Adrenal gland (tissue), 12 donors: ENCODE data around the gene PRICKLE4. TPM values are rescaled to one million over a fixed set of nuclear protein-coding genes. Genes with fewer than 3 reads are reported as not detected.

Experiments
- DNase-seq, 7 donors: peaks; one replicate each; pipeline ENCODE4 v3.0.0-alpha.2; 2019 to 2020
- H3K27ac ChIP-seq, 5 donors: fragments of 200-600 bp; sonication (generic) in 4 of 5; 1 replicate in 3 of 5; 2 replicates in 2 of 5; pipeline versions ENCODE4 v1.5.1 to v1.8.0; 2016 to 2020; ENCODE audit warnings: mild to moderate bottlenecking in 1 of 5
- H3K27me3 ChIP-seq: fragments of 200-600 bp; 2 replicates; pipeline ENCODE4 v1.8.0; 2021
- H3K36me3 ChIP-seq, 2 donors: fragments of 200-600 bp; replicated peaks in 1 of 2; 1 replicate in 1 of 2; 2 replicates in 1 of 2; pipeline versions ENCODE4 v1.5.1 to v1.8.0; 2018 to 2022
- H3K4me1 ChIP-seq, 2 donors: fragments of 200-600 bp; replicated peaks in 1 of 2; 1 replicate in 1 of 2; 2 replicates in 1 of 2; pipeline versions ENCODE4 v1.5.1 to v1.8.0; 2018 to 2021
- H3K4me3 ChIP-seq, 4 donors: fragments of 200-600 bp; sonication (generic) in 3 of 4; one replicate each; pipeline ENCODE4 v1.5.1; 2016 to 2018
- H3K9me3 ChIP-seq, 3 donors: fragments of 200-600 bp; sonication (generic) in 1 of 3; replicated peaks in 1 of 3; 1 replicate in 2 of 3; 2 replicates in 1 of 3; pipeline versions ENCODE4 v1.5.1 to v1.8.0; 2016 to 2021
- POLR2A ChIP-seq, 2 donors: fragments of 450-650 bp; IDR thresholded peaks; one replicate each; pipeline ENCODE4 v1.6.1; 2017; ENCODE audit warnings: antibody characterized with exemption in 2 of 2, mild to moderate bottlenecking in 2 of 2, moderate library complexity in 1 of 2
- WGBS, 4 donors: extraction: QIAGEN DNeasy Blood & Tissue Kit in 2 of 4; methylation state at CpG; one replicate each; pipeline versions ENCODE4 v1.1.5 to v1.1.7; 2013 to 2017; 5-methylcytosine and 5-hydroxymethylcytosine counted together
- intact Hi-C, 2 donors: fragments of 100-400 bp; cut with DNase I; formaldehyde crosslinking; loops; one replicate each; pipeline versions ENCODE4 v1.14.1 to v1.15.0; 2022 to 2023
- polyA plus RNA-seq, 3 donors: library from polyadenylated mRNA; stranded (reverse); fragments of 200-250 nt in 2 of 3; fragments of 350-450 nt in 1 of 3; fragmentation: Illumina TruSeq in 1 of 3; extraction: RNeasy Lipid Tissue Mini Kit (QIAGEN cat#74804) in 1 of 3; gene quantifications; one replicate each; pipeline ENCODE4 v1.2.3, GENCODE V29; 2013 to 2014
- total RNA-seq, 9 donors: library from RNA; depleted of rRNA in 4 of 9; stranded (reverse); fragments of >200 nt in 4 of 9; fragments of 120-200 nt in 1 of 9; fragmentation: NEBNext Ultra II Directional in 1 of 9; extraction: Animal tissue kit (Norgen Biotek cat#: 25700) in 1 of 9; gene quantifications; one replicate each; pipeline versions ENCODE4 v1.1.0 to v1.2.4, GENCODE V29; 2013 to 2023
- TF ChIP-seq, protein P1 (sequence below), 6 experiments: fragments of 450-650 bp in 4 of 6; fragments of 200-600 bp in 2 of 6; sonication (generic) in 1 of 6; IDR thresholded peaks; 1 replicate in 5 of 6; 2 replicates in 1 of 6; pipeline versions ENCODE4 v1.5.1 to v1.8.0; 2016 to 2021; ENCODE audit warnings: antibody characterized with exemption in 6 of 6, mild to moderate bottlenecking in 2 of 6, moderate library complexity in 1 of 6
- donor health status: healthy with polysubstance abuse.
- donor health status: Bipolar disorder and iron deficiency.
- donor health status: DM: yes; HTN: yes; CAD: no.
- donor health status: DM: no; HTN: no; CAD: no.
- donor health status: DM: no; HTN: no; CAD: no.
- donor health status: DM: yes; HTN: yes; CAD: no.

The PRICKLE4 gene
- total and polyA plus RNA-seq, 12 donors: 0.28 to 7.1 (median 3.8) TPM; not detected in 2

DNA sequence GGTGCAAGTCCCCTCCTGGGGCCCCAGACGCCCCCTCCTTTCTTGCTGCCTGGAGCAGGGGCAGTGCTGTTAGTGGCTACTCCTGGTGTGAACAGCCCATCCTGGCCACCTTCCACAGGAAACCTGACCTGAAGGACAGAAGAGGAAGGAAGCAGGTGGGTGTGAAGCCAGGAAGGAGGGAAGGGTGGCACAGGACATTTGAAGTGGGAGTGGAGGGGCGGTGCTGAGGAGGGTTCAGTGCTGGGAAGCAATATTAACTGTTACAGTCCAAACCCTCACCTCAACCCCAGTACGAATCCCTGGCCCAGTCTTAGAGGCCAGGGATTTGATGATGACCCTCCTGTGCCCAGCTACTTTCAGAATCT is 766 bp downstream of the PRICKLE4 start:
- H3K27me3 ChIP-seq: no peaks in the 10 kb centered on the region
- H3K36me3 ChIP-seq: no peaks in the 10 kb centered on the region
- H3K4me3 ChIP-seq: peak overlapping the region in 1 of 4 donors; percentile 75
- no peak for TF ChIP-seq POLR2A (IDR thresholded peaks at IDR 0.05)
- TF ChIP-seq, protein P1, sequence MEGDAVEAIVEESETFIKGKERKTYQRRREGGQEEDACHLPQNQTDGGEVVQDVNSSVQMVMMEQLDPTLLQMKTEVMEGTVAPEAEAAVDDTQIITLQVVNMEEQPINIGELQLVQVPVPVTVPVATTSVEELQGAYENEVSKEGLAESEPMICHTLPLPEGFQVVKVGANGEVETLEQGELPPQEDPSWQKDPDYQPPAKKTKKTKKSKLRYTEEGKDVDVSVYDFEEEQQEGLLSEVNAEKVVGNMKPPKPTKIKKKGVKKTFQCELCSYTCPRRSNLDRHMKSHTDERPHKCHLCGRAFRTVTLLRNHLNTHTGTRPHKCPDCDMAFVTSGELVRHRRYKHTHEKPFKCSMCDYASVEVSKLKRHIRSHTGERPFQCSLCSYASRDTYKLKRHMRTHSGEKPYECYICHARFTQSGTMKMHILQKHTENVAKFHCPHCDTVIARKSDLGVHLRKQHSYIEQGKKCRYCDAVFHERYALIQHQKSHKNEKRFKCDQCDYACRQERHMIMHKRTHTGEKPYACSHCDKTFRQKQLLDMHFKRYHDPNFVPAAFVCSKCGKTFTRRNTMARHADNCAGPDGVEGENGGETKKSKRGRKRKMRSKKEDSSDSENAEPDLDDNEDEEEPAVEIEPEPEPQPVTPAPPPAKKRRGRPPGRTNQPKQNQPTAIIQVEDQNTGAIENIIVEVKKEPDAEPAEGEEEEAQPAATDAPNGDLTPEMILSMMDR (IDR thresholded peaks at IDR 0.05): no peak
- intact Hi-C loops: loop anchor here (5.0 to 10.0 kb wide), 2 partner anchors 153 to 261 kb away; no protein-coding TSS in a partner anchor
- H3K27ac ChIP-seq: peak overlapping the region in 3 of 5 donors; percentile 73 to 80 (median 74)
- peak in 2 of 7 donors; percentile 36 to 59 for DNase-seq
- WGBS, 4 donors: 21 to 29% (median 25%) methylated on average over 3 of the region's 3 CpGs
- H3K4me1 ChIP-seq: peaks cover 28 to 33% of the 10 kb centered on the region in 2 donors
- no peaks in the 10 kb centered on the region for H3K9me3 ChIP-seq

DNA sequence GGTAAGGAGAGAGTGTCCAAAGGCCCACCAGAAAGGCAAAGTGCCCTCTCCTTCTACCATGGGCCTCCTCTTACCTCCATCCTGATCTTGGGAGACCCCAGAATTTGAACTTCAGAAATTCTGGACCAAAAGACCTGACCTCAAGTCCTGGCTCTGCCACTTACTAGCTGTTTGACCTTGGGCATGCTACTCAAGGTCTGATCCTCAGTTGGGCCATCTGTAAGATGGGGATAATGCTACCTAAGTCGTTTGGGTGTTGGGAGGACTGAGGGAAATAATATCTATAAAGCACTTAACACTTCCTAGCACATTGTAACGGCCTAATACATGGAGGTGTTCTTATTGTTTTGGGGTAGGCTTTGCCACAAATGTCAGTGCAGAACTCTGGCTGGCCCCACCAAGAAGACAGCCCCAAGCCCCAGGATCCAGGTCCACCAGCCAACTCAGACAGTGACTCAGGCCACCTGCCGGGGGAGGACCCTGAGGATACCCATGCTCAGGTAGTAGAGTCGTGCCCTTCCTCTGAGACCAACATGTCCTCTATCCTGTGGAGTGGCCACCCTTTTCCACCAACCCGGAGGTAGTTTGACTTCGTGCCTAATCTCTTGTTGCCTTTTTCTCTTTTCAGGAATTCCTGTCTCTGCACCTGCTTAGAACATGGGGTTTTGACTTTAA is 2.7 kb downstream of the PRICKLE4 start:
- Histone ChIP-seq H3K27ac (no peak overlapping the region), H3K4me1 (peaks cover 28 to 34% of the 10 kb centered on the region in 2 donors), H3K4me3 (no peak overlapping the region), H3K9me3 (no peaks in the 10 kb centered on the region), H3K27me3 (no peaks in the 10 kb centered on the region), H3K36me3 (no peaks in the 10 kb centered on the region)
- no peak for DNase-seq
- intact Hi-C loops: loop anchor here (5.0 to 10.0 kb wide), 2 partner anchors 152 to 259 kb away; no protein-coding TSS in a partner anchor
- 73 to 79% (median 77%) methylated on average over 6 of the region's 6 CpGs for WGBS, 4 donors
- TF ChIP-seq, protein P1 (IDR thresholded peaks at IDR 0.05): no peak
- no peak for TF ChIP-seq POLR2A (IDR thresholded peaks at IDR 0.05)

DNA sequence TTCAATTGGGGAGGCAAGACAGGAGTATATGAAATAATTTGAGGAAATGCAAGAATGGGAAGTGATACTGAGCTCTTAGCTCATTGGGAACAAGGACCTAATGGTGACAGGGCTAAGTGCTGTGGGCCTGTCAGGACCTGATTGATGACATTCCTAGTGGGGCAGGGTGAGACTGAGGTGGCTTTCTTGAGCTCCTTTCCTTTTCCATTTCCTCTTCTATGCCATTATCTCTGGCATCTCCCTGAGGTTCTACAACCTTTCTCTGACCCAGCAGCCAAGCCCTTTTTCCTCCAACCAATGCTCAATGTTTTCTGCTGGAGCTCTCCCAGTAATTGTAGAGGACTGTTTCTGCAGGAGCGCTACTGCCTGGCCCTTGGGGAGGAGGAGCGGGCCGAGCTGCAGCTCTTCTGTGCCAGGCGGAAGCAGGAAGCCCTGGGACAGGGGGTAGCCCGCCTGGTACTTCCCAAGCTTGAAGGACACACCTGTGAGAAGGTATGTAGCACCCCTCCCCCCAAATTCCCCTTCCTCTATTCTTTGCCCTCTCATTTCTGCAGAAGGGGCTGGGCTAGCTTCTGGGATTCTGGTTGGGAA is 4.1 kb downstream of the PRICKLE4 start:
- intact Hi-C loops: loop anchor here (5.0 to 10.0 kb wide), 2 partner anchors 150 to 258 kb away; no protein-coding TSS in a partner anchor
- no peak overlapping the region for H3K4me3 ChIP-seq
- DNase-seq: no peak
- peaks cover 0 to 7% of the 10 kb centered on the region in 2 donors for H3K36me3 ChIP-seq
- 57 to 67% (median 65%) methylated on average over 5 of the region's 5 CpGs for WGBS, 4 donors
- TF ChIP-seq POLR2A (IDR thresholded peaks at IDR 0.05): no peak
- TF ChIP-seq, protein P1 (IDR thresholded peaks at IDR 0.05): no peak
- H3K27me3 ChIP-seq: no peaks in the 10 kb centered on the region
- H3K27ac ChIP-seq: peak overlapping the region in 1 of 5 donors; percentile 2
- no peaks in the 10 kb centered on the region for H3K9me3 ChIP-seq
- H3K4me1 ChIP-seq: peaks cover 24 to 33% of the 10 kb centered on the region in 2 donors

DNA sequence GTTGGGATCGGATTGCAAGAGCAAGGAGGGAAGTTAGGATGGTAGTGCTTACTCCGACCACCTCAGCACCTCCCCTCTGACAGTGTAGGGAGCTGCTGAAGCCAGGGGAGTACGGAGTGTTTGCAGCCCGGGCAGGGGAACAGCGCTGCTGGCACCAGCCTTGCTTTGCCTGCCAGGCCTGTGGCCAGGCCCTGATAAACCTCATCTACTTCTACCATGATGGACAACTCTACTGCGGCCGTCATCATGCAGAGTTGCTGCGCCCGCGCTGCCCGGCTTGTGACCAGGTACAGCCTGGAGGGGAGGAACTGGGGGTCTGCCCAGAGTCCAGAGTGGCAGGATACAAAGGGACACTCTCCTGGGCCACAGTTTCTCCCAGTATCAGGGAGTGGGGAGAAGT is 4.7 kb downstream of the PRICKLE4 start:
- Histone ChIP-seq H3K27me3 (no peaks in the 10 kb centered on the region), H3K27ac (peak overlapping the region in 1 of 5 donors; percentile 2), H3K4me3 (no peak overlapping the region), H3K36me3 (peaks cover 0 to 9% of the 10 kb centered on the region in 2 donors), H3K9me3 (no peaks in the 10 kb centered on the region), H3K4me1 (peaks cover 24 to 33% of the 10 kb centered on the region in 2 donors)
- WGBS, 4 donors: 82 to 90% (median 88%) methylated on average over 11 of the region's 11 CpGs
- TF ChIP-seq POLR2A (IDR thresholded peaks at IDR 0.05): no peak
- TF ChIP-seq, protein P1 (IDR thresholded peaks at IDR 0.05): no peak
- no peak for DNase-seq
- intact Hi-C loops: loop anchor here (10.0 kb wide), 1 partner anchor 150 kb away; no protein-coding TSS in a partner anchor
